Fibroblast of skin of right biceps (primary cell): Measurements from ENCODE around the gene LRRC26.
A peak's percentile ranks its signal among the peaks of the same experiment; 100 is the strongest.

ENCODE experiments used
- DNase-seq: peaks from one replicate; pipeline ENCODE4 v3.0.0-alpha.2; 2013

The LRRC26 gene, protein sequence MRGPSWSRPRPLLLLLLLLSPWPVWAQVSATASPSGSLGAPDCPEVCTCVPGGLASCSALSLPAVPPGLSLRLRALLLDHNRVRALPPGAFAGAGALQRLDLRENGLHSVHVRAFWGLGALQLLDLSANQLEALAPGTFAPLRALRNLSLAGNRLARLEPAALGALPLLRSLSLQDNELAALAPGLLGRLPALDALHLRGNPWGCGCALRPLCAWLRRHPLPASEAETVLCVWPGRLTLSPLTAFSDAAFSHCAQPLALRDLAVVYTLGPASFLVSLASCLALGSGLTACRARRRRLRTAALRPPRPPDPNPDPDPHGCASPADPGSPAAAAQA

DNA sequence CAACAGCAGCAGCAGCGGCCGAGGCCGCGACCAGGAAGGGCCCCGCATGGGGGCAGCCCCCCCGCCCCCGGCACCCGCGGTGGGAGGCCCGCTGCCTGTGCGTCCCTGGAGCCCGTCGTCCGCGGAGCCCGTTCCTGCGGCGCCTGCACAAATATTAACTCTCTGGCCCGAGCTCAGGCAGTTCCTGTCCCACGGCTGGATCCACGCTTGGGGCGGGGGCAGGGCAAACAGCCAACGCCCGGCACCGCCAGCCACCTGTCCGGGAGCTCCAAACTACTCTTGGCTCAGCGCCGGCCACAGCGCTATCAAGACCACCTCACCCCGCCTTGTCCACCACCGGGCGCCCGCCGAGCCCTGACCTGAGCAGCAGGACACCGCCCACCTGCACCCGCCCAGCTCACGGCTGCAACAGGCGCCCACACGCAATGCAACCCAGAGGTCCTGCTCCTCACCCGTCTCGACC is at the start of gene LRRC26:
TSS of gene LRRC26 (minus strand) at position 156 of the 463 bp plus-strand sequence. CDS start at position 48, 108 bp downstream.
- DNase-seq, result no peak

DNA sequence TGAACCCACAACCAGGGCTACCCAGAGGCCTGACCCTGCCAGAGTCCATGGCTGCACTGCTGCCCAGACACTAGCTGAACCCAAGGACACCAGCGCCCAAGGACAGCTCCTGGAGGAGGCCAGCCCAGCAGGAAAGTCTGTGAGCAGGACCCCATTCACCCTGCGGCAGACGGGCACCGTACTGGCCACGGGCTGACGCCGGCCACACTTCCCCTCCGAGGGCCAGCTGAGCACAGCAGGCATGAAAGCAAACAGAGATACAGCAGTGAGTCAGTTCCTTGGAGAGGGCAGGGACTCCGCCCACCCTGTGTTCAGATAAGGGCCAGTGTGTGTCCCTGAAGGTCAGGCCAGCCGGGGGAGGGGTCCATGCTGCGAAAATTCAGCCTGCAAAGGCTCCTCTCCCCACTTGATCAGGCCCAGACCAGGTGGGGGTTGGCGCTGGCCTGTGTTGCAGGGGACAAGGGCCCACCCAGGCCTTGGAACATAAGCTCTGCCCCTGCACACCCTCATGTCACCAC is 49.0 kb upstream of the LRRC26 start:
- DNase-seq, result no peak

DNA sequence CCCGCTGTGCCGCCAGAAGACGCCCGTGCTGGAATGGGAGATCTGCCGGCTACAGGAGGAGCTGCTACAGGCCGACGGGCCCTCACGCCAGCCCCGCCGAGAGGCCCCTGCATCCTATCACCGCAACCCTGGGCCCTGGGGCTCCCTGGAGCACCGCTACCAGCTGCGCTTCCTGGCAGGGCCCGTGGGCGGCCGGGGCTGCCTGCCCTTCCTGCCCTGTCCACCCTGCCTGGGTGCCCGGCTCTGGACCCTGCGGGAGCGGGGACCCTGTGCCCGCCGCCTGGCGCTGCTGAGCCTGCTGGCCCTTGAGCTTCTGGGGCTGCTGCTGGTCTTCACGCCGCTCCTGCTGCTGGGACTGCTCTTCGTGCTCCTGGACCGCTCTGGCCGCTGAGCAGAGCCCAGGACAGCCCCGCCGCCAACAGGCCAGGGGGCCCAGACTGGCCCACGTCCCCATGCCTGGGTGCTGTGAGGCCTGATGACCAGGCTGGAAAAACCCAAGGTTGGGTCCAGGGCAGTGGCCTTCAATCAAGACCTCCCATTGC is 48.4 kb upstream of the LRRC26 start:
- no peak for DNase-seq

DNA sequence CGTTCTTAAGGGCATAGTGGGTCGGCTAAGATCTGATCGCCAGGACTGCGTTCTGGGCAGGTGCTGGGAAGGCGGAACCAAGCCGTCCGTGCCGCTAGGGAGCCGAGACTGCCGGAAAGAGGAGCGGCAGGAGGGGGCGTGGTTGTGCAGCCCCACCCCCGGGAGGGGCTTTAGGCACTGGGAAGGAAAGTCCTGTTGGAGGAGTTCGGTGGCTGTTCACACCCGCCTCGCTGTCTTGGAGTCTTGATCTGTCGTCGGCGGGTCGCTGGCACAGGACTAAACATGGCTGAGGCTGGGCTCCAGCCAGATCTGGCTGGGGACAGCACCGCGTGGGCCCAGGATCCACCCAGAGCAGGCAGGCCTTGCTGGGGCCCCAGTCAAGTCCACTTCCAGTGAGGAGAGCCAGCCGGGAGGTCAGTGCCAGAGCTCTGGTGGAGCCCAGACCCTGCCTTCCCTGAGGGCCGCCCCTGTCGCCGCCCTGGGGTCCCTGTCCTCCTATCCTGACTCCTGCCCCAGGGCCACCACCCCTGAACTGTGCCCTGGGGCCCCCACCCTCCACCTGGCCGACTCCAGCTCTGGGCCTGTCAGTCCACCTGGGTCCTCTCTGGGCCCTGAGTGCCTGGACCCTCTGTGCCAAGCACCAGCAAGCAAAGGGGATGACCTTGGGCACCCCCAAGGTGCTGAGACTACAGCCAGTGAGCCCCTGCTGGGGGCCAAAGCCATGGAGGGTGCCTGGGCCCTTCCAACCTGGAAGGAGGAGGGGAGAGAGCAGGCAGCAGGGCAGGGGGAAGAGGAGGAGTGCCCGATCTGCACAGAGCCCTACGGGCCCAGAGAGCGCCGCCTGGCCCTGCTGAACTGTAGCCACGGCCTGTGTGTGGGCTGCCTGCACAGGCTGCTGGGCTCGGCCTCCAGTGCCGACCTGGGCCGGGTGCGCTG is 47.7 kb upstream of the LRRC26 start:
- DNase-seq, result no peak

DNA sequence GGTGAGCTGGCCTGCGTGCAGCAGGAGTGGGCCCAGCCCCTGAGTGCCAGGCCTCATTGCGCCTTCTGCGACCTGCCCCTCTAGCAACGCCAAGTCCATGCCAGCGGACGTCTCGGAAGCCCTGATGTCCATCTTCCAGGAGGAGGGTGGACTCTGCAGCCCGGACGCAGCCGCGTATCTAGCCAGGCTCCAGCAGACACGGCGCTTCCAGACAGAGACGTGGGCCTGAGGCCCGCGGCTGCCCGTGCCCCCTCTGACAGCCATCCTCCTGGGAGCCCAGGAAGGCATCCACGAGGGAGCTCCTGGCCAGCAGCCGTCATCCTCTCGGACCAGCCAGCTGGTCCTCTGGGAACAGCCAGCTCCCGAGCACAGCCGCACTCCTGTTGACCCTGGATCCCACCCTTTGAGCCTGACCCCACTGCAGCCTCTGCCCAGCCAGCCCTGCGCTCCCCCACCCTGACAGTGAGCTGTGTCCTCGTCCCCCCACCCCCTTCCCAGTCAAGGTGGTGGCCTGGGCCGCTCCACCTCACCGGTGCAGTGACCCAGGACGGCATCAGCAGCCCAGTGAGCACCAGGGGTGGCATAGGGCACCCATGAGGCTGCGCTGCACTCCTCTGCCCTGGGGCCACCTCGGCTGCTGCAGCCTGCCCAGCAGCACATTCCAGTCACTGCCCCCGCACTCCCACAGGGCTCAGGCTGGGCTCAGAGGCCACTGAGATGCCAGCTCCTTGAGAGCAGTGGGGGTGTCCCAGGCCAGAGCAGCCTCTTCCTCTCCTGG is 46.5 kb upstream of the LRRC26 start:
- DNase-seq, result no peak

DNA sequence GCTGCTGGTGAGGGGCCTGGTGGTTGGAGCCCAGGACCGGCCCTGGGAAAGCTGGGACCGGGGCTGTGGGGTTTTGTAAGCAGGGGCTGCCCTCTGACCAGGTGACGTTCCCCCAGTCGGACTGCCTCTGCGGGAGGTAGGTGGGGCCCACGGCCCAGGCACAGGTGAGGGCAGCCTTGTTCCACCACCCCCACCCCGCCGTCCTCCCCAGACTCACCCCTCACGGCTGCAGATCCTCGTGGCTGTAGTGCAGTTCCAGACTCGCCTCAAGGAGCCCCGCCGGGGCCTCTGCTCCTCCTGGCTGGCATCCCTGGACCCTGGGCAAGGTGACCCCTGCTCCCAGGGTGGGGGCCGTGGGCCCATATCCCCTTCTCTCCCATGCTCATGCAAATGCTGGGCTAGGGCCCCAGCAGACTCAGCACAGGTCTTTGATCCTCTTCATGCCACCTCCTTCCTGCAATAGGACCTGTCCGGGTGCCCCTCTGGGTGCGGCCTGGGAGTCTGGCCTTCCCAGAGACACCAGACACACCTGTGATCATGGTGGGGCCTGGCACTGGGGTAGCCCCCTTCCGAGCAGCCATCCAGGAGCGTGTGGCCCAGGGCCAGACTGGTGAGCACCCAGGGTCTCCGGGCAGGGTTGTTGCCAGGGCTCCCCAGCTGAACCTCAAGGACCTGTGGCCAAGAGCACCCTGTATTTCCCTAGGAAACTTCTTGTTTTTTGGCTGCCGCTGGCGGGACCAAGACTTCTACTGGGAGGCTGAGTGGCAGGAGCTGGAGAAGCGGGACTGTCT is 45.5 kb upstream of the LRRC26 start:
- no peak for DNase-seq

DNA sequence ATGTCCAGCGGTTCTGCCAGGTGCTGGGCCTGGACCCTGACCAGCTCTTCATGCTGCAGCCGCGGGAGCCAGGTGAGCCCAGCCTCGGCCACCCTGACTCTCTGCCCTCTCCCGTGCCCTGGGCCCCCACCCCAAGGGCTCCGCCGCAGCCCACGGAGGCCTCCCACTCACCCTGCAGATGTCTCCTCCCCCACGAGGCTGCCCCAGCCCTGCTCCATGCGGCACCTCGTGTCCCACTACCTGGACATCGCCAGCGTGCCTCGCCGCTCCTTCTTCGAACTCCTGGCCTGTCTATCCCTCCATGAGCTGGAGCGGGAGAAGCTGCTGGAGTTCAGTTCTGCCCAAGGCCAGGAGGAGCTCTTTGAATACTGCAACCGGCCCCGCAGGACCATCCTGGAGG is 44.8 kb upstream of the LRRC26 start:
- no peak for DNase-seq

DNA sequence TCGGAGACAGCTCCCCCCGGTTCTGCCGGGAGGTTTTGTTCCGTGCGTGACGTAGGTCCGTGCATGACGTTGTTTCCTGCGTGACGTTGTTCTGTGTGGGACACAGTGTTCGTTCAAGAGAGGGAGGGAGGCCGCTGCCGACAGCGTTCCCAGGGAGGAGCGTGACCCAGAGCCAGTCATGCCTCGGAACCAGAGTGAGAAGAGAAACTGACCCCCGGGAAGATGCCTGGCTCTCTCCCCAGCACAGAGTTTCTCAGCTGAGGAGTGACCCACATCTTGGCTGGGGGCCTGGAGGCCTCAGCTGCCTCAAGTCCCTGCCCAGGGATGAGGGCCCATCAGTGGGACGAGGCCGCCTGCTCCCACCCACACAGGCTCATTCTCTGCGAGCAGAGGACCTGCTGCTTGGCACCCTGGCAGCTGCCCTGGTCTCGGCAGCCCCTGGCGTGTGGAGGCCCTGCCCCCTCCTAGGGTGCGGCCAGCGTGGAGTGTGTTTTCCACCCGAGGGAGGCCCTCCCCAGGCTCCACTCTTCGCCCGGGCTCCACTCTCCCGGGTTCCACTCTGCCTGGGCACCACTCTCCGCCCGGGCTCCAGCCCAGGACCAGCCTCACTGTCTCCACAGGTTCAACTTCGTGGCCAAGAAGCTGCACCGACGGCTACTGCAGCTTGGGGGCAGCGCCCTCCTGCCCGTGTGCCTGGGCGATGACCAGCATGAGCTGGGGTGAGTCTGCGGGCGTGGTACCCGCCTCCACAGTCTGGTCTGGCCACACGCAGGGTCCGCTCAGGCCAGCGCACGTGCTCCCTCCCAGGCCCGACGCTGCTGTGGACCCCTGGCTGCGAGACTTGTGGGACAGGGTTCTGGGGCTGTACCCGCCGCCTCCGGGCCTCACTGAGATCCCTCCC is 43.6 kb upstream of the LRRC26 start:
- DNase-seq, result no peak

DNA sequence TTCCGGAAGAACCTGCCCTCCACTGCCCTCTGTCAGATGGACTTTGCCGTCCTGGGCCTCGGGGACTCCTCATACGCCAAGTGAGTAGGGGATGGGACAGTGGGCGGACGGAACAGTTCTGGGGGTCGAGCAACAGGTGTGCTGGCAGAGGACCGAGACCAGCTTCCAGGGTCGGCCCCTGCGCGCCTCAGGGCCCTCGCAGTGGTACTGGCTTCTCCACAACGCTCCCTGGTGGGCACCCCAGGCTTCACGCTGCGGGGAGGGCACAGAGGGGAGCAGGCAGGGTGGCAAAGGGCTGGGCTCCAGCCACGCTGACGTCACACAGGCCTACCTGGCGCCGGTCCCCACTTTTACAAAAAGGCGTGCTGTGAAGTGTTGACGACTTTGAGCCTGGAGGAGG is 42.7 kb upstream of the LRRC26 start:
- DNase-seq, result no peak

DNA sequence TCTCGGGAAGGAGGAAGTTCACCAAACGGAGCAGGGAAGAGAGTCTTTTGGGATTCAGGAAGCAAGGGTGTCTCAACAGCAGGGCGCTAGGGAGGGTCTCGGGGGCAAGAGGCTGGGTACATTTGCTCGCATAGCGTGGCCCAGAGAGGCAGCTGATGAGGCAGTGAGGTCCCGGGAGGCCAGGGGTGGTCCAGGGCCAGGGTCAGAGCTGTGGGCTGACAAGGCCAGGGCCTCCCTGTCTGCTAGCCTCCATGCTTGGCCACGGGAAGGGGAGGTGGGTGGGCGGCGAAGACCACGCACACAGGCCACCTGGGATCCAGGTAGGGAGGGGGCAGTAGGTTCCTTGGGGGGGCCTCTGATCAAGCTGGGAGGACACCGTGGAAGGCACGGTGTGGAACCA is 41.7 kb upstream of the LRRC26 start:
- DNase-seq, result no peak

DNA sequence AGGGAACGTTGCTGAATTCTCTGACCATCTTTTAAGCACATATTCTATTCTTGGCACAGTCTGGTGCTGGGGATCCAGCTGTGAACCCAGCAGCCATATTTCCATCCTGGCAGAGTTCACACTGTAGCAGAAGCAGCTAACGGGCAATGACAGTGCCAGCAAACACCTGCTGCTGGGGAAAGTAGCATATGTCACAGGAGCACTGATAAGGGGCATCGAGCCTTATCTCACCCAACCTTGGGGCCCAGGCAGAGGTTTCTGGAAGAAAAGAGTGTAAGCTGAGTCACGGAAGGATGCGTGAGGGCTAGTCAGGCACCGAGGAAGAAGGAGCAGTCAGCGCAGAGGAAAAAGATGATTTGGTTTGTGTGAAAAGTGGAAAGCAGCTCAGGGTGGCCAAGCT is 36.8 kb upstream of the LRRC26 start:
- no peak for DNase-seq

DNA sequence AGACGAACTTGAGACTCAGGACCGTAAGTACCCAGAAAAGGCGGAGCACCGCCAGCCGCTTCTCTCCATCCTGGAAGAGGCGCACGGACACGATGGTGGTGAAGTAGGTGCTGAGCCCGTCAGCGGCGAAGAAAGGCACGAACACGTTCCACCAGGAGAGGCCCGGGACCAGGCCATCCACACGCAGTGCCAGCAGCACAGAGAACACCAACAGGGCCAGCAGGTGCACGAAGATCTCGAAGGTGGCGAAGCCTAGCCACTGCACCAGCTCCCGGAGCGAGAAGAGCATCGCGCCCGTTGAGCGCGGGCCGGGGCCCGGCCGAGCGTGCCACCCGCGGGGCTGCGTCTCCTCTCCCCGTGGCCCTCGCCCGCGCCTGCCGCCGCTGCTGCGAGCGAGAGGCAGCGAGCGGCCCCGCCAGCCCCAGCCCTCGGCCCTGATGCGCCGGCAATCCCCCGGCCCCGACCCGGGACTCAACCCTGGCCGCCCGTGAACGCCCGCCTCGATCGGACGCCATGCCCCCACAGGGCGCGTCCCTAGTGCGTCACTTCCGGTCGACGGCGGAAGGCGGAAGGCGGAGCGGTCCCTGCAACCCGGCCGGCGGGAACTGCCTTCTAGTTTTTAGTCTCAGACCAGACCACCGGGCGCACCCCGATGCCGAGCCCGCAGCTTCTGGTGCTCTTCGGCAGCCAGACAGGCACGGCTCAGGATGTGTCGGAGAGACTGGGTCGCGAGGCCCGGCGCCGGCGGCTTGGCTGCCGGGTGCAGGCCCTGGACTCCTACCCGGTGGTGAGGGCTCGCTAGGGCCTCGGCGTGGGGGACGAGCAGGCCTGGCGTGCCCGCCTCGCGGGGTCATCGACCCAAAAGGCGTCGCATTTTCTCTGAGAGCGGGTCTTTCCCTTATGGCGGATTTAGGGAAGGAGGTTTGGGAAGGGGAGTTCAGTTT is 35.5 kb upstream of the LRRC26 start, which contains the start of the genes NDOR1 and TMEM203:
TSS of gene NDOR1 (plus strand) at position 575 of the 944 bp plus-strand sequence. CDS start at position 653, 78 bp downstream.
TSS of gene TMEM203 (minus strand) at position 523 of the 944 bp plus-strand sequence. CDS start at position 289, 234 bp downstream.
- DNase-seq, result peak; percentile 85

DNA sequence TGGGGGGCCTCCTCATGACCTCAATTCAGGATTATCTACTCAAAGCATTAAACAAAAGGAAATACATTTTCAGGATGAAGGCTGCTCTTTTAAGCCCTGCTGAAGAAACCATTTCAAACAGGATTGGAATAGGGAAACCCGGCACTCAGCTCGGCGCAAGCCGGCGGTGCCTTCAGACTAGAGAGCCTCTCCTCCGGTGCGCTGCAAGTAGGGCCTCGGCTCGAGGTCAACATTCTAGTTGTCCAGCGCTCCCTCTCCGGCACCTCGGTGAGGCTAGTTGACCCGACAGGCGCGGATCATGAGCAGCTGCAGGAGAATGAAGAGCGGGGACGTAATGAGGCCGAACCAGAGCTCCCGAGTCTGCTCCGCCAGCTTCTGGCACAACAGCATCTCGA is 34.9 kb upstream of the LRRC26 start:
- no peak for DNase-seq

DNA sequence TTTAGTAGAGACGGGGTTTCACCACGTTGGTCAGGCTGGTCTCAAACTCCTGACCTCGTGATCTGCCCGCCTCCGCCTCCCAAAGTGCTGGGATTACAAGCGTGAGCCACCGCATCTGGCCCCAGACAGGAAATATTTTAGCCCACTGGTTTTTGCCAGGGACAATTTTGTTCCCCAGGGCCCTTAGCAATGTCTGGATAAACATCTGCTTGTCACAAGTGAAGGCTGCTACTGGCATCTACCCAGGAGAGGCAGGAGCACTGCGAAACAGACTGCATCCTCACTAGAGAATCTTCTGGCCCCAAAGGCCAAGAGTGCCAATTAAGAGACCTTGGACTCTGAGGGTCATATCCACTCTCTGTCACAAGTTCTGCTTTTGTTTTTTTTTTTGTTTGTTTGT is 33.1 kb upstream of the LRRC26 start:
- DNase-seq, result no peak

DNA sequence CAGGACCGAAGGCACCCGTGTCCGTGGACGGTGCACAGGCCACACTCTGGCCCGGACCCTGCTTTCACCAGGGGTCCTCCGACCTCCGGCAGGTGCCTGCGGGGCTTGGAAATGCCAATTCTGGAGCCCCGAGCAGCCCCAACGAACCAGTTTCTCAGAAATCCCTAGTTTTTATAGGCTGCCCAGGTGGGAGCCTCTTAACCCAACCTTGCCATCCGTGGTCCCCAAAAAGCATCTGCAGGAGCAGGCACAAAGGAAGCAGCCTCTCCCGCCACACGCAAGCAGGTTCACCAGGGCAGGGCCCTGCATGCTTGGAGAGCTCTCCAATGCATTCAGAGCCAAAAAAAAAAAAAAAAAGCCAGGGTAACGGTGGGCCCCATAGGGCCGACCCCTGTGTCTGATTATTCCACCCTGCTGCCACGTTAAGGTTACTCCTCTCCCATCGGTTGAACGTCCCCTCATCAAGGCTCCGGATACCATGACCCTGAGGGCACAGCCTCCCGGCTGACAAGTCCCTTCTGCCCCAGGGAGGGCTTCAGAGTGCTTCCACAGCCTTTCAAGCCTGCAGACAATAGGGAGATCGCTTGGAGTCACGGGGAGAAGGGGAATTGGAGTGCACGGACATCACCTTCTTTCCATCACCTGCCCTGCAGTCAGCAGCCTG is 31.5 kb upstream of the LRRC26 start:
- no peak for DNase-seq

DNA sequence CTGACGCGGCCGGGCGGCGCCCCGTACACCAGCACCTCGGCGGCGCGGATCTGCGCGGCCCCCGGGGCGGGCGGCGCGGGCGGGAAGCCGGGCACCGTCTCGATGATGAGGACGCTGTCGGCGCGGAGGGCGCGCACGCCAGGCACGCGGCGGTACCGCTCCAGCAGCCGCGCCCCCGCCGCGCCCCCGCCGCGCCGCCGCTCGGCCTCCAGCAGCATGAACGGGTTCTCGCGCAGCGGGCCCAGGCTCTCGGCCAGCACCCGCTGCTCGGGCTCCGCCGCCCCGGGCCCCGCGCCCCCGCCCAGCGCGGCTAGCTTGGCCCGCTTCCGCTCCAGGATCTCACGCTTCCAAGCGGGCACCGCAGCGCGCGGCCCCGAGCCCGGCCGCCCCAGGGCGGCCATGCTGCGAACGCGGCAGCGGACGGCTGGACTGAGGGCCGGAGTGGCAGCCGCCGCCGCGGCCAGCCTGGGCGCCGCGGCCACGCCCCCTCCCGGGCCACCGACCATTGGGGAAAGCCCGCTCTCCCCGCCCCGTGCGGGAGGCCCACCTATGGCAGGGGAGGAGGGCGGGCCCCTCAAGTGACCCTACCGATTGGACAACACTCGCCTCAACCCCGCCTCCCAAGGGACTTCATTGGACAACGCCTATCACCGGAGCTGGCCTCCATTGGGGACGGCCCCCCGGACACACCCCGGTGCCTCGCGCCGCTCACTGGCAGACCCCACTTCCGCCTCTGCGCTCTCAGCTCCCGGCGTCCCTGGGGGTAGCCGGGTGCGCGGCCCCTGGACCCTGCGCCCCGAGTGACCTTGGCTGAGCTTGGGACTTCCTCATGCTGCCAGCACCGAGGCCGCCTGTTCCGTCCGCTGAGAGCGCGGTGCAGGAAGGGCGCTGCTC is 30.7 kb upstream of the LRRC26 start, which contains the start of gene TPRN:
TSS of gene TPRN (minus strand) at position 431 of the 894 bp plus-strand sequence. CDS start at position 401, 30 bp downstream.
- DNase-seq, result peak; percentile 100

DNA sequence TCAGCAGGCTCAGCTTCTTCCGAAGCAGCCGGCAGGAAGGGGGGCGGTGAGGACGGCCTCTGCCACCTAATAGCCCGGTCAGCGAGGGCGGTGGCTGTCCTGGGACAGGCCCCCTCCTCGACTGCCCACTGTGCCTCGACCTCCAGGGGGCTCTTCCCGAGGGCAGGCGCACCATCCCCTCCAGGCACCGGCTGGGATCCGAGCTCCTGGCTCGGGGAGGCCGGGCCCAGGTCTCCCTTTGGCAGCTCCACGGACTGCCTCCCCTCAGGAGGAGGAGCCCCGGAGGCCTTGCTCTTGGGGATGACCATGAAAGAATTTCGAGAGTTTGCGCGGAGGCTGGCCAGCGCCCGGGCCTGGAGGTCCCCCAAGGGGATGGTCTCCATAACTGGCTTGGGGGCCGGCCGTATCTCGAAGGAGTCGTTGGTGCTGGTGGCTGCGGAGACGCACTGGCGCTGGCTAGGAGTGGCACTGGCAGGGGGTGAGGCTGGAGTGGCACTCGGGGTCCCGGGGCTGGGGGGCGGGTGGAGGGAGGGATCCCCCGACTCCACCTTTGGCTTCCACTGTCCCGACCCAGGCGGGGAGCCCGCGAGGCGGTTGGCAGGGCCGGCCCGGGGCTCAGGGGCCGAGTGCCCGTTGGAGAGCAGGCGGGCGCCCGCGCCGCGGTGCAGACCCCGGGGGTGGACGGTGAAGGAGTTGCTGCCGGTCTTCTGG is 29.7 kb upstream of the LRRC26 start:
- no peak for DNase-seq
